ENCODE results near the gene RHEBL1. TPM values are rescaled to one million over a fixed set of nuclear protein-coding genes. Genes with fewer than 3 reads are reported as not detected.
A peak's percentile ranks its signal among the peaks of the same experiment; 100 is the strongest.

The RHEBL1 gene
- total RNA-seq, 1 donor from 2014 or later: 0.95 TPM

DNA sequence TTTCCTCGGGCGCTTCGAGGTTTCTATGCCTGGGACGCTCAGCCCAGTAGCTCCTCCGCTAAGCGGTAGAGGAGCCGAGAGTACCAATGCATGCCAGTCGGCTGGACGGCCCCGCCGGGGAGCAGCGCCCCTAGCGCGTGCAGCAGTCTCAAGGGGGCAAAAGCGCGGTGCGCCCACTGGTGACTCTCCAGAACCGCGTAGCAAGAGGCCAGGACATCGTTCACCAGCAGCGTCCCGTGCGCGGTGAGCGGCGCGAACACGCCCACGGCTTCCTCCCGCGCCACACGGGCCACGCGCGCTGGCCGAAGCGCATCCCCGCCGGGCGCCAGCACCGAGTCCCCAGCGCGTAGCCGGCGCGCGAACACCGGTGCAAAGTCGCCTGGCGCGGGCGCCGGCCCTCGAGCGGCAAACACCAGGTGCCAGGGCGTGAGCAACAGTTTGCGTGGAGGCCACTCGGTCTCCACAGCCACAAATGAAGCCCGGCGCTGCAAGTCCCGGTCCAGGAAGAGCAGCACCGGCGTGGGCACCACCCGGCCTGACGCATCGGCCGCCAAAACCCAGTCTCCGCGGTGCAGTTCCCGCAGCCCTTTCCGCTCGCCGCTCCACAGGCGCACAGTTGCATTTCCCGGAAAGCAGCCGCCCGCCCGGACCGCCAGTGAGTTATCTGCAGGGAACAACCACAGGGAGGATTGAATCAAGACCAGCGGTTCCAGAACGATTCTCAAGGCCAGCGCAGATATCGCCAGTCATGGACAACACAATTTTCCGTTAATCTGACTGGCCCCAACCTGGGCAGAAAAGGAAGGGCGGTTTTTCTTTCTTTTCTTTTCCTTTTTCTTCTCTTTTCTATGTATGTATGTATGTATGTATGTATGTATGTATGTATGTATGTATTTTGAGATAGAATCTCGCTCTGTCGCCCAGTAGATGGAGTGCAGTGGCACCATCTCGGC lies 20.3 kb upstream of the RHEBL1 start:
- DNase-seq (ENCODE audit: low spot score): no peak
- peak overlapping the region; percentile 51 for H3K27ac Mint-ChIP-seq (ENCODE audit: unreplicated experiment)
- peaks cover 34% of the 10 kb centered on the region for H3K4me1 Mint-ChIP-seq (ENCODE audit: low read depth)
- no peaks in the 10 kb centered on the region for H3K9me3 Mint-ChIP-seq (ENCODE audit: low read depth)
- H3K27me3 Mint-ChIP-seq (ENCODE audit: low read depth): peaks cover 26% of the 10 kb centered on the region
- TF ChIP-seq, protein P1, sequence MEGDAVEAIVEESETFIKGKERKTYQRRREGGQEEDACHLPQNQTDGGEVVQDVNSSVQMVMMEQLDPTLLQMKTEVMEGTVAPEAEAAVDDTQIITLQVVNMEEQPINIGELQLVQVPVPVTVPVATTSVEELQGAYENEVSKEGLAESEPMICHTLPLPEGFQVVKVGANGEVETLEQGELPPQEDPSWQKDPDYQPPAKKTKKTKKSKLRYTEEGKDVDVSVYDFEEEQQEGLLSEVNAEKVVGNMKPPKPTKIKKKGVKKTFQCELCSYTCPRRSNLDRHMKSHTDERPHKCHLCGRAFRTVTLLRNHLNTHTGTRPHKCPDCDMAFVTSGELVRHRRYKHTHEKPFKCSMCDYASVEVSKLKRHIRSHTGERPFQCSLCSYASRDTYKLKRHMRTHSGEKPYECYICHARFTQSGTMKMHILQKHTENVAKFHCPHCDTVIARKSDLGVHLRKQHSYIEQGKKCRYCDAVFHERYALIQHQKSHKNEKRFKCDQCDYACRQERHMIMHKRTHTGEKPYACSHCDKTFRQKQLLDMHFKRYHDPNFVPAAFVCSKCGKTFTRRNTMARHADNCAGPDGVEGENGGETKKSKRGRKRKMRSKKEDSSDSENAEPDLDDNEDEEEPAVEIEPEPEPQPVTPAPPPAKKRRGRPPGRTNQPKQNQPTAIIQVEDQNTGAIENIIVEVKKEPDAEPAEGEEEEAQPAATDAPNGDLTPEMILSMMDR (IDR thresholded peaks at IDR 0.05): peak; percentile 65
- H3K36me3 Mint-ChIP-seq (ENCODE audit: low read depth): no peaks in the 10 kb centered on the region
- peak overlapping the region; percentile 58 for H3K4me3 Mint-ChIP-seq (ENCODE audit: unreplicated experiment)

DNA sequence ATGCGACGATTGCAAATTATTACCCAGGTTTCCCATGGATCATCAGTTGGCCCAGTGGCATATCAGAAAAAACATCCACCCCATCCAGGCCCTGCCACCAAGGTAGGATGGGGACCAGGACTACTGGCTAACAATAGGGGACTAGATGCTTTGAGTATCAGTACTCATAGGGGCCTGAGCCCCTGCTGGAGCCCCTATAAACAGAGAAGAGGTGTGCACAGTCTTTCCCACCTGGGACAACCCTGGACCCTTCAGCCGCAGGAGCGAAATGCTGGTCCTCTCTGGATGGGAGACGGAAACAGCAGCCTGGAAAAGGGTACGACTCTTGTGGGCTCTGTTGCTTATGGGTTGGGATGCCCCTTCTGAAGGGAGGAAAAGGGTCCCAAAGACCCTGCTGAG lies 19.2 kb upstream of the RHEBL1 start:
- TF ChIP-seq, protein P1 (IDR thresholded peaks at IDR 0.05): no peak
- H3K9me3 Mint-ChIP-seq (ENCODE audit: low read depth): no peaks in the 10 kb centered on the region
- H3K4me1 Mint-ChIP-seq (ENCODE audit: low read depth): peaks cover 30% of the 10 kb centered on the region
- no peak overlapping the region for H3K4me3 Mint-ChIP-seq (ENCODE audit: unreplicated experiment)
- no peak for DNase-seq (ENCODE audit: low spot score)
- peaks cover 21% of the 10 kb centered on the region for H3K27me3 Mint-ChIP-seq (ENCODE audit: low read depth)
- H3K27ac Mint-ChIP-seq (ENCODE audit: unreplicated experiment): no peak overlapping the region
- no peaks in the 10 kb centered on the region for H3K36me3 Mint-ChIP-seq (ENCODE audit: low read depth)

DNA sequence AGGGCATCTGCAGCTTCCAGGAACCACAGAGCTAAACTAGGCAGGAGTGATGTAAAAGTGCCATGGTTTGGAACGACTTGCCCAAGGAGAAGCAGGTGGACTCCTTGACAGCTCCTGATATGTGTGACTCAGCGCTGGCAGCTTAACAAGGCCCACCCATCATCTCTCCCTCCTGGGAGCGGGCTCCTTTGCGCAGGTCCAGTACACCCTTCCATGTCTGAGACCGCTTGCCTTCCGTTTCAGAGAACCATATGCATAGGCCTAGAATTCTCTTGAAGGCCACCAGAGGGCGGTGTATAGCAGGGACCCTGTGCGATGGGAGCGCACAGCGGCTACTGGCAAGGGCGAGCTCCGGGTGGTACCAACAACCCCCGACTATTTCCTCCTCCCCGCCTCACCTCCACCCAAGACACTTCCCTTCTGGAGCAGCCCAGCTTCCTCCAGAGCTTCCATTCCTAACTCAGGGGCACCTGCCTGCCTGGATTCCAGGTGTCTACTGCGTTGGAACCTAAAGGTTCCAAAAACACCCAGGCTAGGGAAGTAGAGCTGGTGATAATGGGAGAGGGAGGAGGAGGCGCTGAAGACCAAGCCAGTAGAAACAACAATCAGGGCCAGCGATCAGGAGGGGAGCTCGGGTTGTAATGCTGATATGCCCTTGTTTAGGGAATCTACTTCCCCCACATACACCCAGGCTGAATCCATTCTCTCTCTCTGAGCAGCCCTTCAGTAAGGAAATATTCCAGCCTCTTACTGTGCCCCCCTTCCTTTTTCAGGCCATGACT lies 18.6 kb upstream of the RHEBL1 start:
- H3K27me3 Mint-ChIP-seq (ENCODE audit: low read depth): peaks cover 15% of the 10 kb centered on the region
- H3K4me1 Mint-ChIP-seq (ENCODE audit: low read depth): peaks cover 26% of the 10 kb centered on the region
- no peak overlapping the region for H3K27ac Mint-ChIP-seq (ENCODE audit: unreplicated experiment)
- H3K4me3 Mint-ChIP-seq (ENCODE audit: unreplicated experiment): peak overlapping the region; percentile 25
- no peaks in the 10 kb centered on the region for H3K9me3 Mint-ChIP-seq (ENCODE audit: low read depth)
- H3K36me3 Mint-ChIP-seq (ENCODE audit: low read depth): no peaks in the 10 kb centered on the region
- TF ChIP-seq, protein P1 (IDR thresholded peaks at IDR 0.05): peak; percentile 91
- DNase-seq (ENCODE audit: low spot score): no peak

DNA sequence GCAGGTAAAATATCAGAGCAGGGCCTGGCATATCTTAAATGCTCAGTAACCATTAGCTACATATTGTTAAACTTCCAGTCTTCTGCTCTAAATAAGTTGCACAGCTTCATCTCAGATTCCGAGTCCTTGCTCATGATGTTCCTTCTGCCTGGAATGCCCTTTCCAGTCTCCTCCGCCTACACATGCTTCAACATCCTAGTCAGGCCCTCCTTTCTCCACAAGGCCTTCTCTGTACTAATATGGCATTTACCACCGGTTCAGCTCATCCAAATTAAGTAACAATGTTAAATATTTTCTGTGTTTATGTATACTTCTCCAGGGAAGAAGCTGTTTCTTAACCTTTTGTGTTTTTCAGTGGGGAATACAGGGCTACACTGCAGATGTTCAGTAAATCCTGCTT lies 16.3 kb upstream of the RHEBL1 start:
- Mint-ChIP-seq H3K4me1 (ENCODE audit: low read depth) (peaks cover 19% of the 10 kb centered on the region), H3K36me3 (ENCODE audit: low read depth) (no peaks in the 10 kb centered on the region), H3K27ac (ENCODE audit: unreplicated experiment) (no peak overlapping the region), H3K27me3 (ENCODE audit: low read depth) (peaks cover 10% of the 10 kb centered on the region), H3K9me3 (ENCODE audit: low read depth) (no peaks in the 10 kb centered on the region), H3K4me3 (ENCODE audit: unreplicated experiment) (no peak overlapping the region)
- no peak for DNase-seq (ENCODE audit: low spot score)
- TF ChIP-seq, protein P1 (IDR thresholded peaks at IDR 0.05): no peak

DNA sequence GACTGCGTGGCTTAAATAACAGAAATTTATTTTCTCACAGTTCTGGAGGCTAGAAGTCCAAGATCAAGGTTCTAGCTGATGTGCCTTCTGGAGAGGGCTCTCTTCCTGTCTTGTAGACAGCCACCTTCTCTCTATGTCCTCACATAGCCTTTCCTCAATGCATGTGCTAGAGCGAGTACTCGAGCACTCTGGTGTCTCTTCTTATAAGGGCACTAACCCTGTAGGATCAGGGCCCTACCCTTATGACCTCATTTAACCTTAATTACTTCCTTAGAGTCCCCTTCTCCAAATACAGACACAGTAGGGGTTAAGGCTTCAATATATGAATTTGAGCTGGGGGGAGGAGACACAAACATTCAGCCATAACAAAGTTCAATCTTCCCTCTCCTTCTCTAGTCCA lies 14.7 kb upstream of the RHEBL1 start:
- H3K4me1 Mint-ChIP-seq (ENCODE audit: low read depth): peaks cover 11% of the 10 kb centered on the region
- no peak overlapping the region for H3K27ac Mint-ChIP-seq (ENCODE audit: unreplicated experiment)
- peaks cover 5% of the 10 kb centered on the region for H3K27me3 Mint-ChIP-seq (ENCODE audit: low read depth)
- TF ChIP-seq, protein P1 (IDR thresholded peaks at IDR 0.05): no peak
- H3K4me3 Mint-ChIP-seq (ENCODE audit: unreplicated experiment): no peak overlapping the region
- no peak for DNase-seq (ENCODE audit: low spot score)
- no peaks in the 10 kb centered on the region for H3K36me3 Mint-ChIP-seq (ENCODE audit: low read depth)
- no peaks in the 10 kb centered on the region for H3K9me3 Mint-ChIP-seq (ENCODE audit: low read depth)

Data from chondrocyte (in vitro differentiated cells).